Measurements from ENCODE around the gene ZNF556.

Gene ZNF556

DNA sequence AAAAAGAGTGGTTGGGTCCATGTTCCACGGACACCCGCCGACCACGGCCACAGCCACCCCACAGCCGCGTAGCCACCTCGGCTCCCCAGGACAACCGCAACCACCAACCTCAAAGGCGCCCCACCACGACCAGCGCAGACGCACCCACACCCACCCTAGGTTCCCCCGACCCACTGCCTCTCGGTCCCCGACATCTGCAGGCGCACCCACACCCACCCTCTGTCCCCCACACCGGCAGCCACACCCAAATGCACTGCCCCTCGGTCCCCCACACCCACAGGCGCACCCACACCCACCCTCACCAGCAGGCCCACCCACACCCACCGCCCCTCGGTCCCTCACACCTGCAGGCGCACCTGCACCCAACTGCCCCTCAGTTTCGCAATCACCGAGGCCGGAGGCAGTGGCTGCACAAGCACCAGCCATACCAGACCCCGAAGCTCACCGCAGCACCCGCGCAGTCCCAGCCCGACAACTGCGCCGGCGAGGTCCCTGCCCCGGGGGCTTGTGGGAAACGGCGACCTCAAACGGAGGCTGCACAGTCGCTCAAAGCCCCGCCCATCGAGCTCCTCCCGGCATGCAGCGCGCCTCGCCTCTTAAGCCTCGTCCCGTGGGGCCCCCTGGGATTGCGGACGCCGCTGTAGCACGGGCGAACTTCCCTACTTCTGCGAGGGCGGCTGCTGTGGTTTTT is 59.4 kb downstream of the ZNF556 start:
- DNase-seq (ENCODE audit: insufficient read length, low spot score) (no peak), FAIRE-seq (no peak)
- TF ChIP-seq, protein P1, sequence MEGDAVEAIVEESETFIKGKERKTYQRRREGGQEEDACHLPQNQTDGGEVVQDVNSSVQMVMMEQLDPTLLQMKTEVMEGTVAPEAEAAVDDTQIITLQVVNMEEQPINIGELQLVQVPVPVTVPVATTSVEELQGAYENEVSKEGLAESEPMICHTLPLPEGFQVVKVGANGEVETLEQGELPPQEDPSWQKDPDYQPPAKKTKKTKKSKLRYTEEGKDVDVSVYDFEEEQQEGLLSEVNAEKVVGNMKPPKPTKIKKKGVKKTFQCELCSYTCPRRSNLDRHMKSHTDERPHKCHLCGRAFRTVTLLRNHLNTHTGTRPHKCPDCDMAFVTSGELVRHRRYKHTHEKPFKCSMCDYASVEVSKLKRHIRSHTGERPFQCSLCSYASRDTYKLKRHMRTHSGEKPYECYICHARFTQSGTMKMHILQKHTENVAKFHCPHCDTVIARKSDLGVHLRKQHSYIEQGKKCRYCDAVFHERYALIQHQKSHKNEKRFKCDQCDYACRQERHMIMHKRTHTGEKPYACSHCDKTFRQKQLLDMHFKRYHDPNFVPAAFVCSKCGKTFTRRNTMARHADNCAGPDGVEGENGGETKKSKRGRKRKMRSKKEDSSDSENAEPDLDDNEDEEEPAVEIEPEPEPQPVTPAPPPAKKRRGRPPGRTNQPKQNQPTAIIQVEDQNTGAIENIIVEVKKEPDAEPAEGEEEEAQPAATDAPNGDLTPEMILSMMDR (IDR thresholded peaks at IDR 0.05; ENCODE audit: insufficient read depth, missing control alignments), result no peak

DNA sequence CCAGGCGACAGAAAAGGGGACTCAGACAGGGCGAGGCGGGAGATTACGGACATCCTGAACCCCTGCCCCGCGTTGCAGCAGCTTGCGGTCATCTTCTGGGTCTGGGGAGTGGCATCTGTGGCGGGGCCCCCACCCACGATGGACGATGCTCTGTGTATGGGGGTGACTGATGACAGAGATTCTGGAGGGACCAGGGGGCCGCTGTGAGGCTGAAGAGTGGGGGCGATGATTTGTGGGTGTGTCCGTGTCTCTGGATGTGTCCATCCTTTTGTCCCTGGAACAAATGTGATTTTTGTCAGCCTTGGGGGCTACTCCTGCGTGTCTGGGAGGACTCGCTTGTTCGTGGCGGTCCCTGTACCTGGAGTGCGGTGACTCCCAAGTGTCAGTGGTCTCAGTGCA is 59.9 kb downstream of the ZNF556 start:
- DNase-seq (ENCODE audit: insufficient read length, low spot score), result no peak
- TF ChIP-seq, protein P1 (IDR thresholded peaks at IDR 0.05; ENCODE audit: insufficient read depth, missing control alignments), result no peak
- no peak for FAIRE-seq

All from D721Med (cell line).